Right lobe of liver (tissue), 4 donors: ENCODE results near the gene IBTK.

Experiments
- POLR2A ChIP-seq: fragments of 450-650 bp; IDR thresholded peaks from one replicate; pipeline ENCODE4 v1.6.1; 2017; ENCODE audit warnings: antibody characterized with exemption, mild to moderate bottlenecking
- TF ChIP-seq, protein P1 (sequence below), 4 donors: fragments of 200-600 bp in 3 of 4; fragments of 450-650 bp in 1 of 4; IDR thresholded peaks; one replicate each; pipeline versions ENCODE4 v1.5.1 to v1.8.0; 2016 to 2022; ENCODE audit warnings: antibody characterized with exemption in 4 of 4, mild to moderate bottlenecking in 2 of 4
- donor health status: DM: no; HTN: no; CAD: no.
- donor health status: DM: no; HTN: no; CAD: no.
- donor health status: DM: no; HTN: yes; CAD: no.

DNA sequence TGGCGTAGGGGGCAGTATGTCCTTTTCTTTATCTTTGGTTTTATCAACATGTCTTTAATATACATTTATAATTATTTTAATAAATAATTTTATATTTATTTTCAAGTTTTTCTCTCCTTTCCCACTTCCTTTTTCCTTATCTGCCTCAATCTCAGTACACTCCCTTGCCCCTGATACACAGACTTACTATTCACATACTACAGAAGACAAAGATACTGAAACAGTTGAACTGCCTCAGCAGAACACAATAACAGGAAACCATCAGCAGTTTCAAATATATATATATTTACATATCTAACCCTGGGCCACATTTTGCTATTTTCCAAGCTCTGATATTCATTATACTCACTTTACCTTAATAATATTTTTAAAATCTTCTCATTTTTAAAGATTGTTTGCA, 19.8 kb downstream of the IBTK start:
- TF ChIP-seq, protein P1, sequence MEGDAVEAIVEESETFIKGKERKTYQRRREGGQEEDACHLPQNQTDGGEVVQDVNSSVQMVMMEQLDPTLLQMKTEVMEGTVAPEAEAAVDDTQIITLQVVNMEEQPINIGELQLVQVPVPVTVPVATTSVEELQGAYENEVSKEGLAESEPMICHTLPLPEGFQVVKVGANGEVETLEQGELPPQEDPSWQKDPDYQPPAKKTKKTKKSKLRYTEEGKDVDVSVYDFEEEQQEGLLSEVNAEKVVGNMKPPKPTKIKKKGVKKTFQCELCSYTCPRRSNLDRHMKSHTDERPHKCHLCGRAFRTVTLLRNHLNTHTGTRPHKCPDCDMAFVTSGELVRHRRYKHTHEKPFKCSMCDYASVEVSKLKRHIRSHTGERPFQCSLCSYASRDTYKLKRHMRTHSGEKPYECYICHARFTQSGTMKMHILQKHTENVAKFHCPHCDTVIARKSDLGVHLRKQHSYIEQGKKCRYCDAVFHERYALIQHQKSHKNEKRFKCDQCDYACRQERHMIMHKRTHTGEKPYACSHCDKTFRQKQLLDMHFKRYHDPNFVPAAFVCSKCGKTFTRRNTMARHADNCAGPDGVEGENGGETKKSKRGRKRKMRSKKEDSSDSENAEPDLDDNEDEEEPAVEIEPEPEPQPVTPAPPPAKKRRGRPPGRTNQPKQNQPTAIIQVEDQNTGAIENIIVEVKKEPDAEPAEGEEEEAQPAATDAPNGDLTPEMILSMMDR (IDR thresholded peaks at IDR 0.05): no peak
- TF ChIP-seq POLR2A: no peak
